Measurements from ENCODE around the gene ITLN1.
"Not testable (repeated sequence)": the region's sequence is repeated elsewhere in the genome, so short reads cannot be mapped to it uniquely, and the experiment has no call there.

The ITLN1 gene

GRCh38 chr1:160883581-160884513 lies 1.1 kb downstream of the ITLN1 start:
- DNase-seq: no peak

DNA sequence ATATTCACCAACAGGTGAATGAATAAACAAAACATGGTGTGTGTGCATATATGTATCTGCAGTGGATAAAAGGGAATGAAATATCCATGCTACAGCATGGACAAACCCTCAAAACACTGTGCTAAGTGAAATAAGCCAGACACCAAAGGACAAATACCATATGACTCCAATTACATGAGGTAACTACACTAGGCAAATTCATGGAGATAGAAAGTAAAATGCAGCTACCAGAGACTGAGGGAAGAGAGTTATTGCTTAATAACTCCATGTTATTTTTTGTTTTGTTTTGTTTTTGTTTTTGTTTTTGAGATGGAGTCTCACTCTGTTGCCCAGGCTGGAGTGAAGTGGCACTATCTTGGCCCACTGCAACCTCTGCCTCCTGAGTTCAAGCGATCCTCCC lies 2.4 kb downstream of the ITLN1 start:
- no peak for DNase-seq

DNA sequence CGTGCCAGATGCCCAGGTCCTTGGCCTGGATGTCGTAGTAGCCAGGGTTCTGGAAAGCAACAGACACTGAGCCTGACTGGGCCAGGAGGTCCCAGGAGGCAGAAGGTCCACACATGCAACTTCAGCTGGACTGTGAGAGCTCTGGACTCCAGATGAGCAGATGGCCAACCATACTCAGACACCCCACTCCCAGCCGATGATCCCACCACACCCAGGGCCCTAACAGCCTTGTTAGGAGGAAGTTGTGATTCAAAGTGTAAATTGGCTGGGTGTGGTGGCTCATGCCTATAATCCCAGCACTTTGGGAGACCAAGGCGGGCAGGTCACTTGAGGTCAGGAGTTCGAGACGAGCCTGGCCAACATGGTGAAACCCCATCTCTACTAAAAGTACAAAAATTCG lies 3.7 kb downstream of the ITLN1 start:
- not testable (repeated sequence) for DNase-seq

- no peak for DNase-seq
Measured at GRCh38 chr1:160880216-160880615, 4.8 kb downstream of the ITLN1 start.

GRCh38 chr1:160879056-160879455 lies 5.9 kb downstream of the ITLN1 start:
- no peak for DNase-seq

GRCh38 chr1:160877221-160877620 lies 7.8 kb downstream of the ITLN1 start:
- no peak for DNase-seq

GRCh38 chr1:160876311-160876710 lies 8.7 kb downstream of the ITLN1 start:
- DNase-seq: no peak

DNA sequence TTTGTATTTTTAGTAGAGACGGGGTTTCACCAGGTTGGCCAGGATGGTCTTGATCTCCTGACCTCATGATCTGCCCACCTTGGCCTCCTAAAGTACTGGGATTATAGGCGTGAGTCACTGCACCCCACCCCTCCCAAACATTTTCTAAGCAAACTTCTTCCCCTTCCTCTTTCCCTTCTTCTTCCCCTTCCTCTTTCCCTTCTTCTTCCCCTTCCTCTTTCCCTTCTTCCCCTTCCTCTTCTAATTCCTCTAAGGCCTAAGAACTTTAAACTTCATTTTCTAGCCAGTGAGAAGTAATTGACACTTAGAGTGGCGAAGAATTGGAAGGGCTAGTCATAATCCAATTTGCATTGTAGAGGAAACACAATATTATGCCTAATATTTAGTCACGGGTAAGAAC lies 9.4 kb downstream of the ITLN1 start:
- not testable (repeated sequence) for DNase-seq

DNA sequence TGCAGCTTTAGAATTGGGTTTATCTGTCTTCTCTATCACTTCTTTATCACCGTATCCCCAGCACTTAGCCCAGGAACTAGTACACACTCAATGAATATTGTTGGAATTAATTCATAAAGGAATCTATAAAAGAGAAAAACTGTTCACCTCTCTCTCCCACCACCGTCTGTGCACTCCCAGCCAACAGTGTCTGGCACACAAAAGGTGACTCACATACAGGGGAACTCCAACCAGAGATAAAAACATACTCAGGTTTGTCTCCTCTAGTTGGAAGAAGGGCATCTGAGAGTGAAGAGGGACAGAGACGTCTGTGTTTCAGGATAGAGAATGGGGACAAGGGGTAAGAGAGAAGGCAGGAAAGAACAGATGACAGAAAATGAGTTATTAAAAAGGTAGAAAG lies 10.0 kb downstream of the ITLN1 start:
- DNase-seq: no peak

DNA sequence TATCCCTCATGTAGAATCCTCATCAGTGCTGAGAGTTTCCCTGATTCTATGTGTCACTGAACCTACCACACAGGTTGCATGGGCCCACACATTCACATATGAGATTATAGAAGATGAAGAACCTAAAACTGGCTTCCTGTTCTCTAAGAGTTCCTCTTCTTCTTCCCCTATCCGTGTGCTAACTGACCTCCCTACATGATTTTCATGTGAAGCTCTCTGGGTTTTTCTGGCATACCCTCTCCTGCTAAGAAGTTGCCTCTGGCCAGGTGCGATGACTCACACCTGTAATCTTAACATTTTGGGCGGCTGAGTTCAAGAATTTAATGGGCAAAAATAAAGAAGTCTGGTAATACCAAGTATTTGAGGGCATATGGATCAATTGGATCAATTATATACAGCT lies 16.8 kb downstream of the ITLN1 start:
- no peak for DNase-seq

GRCh38 chr1:160867651-160868050 lies 17.3 kb downstream of the ITLN1 start:
- not testable (repeated sequence) for DNase-seq

DNA sequence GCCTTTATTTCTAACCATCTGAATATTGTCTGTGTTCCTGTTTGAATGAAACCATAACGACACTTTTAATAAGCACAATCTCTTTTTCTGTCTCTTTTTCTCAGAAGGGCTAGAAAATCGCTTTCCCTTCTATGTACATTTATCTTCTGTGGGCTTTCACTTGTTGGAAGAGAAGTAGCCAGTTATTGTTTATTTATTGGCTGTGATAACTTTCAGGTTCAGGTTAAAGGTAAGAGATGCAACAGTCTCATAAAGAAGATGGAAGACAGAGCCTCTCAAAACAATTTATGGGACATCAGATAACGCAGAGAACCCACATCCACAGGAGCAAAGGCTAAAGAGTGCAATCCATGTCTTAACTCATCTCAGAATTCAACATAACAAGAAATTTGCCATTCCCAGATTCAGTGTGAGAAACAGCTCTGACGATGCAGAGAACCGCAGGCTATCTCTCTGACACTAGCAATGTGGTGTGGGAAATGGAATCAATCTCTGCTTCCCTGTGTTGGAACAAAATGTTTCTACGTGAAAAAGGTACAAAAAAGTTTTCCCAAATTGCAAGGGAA lies 18.2 kb downstream of the ITLN1 start:
- DNase-seq: no peak

DNA sequence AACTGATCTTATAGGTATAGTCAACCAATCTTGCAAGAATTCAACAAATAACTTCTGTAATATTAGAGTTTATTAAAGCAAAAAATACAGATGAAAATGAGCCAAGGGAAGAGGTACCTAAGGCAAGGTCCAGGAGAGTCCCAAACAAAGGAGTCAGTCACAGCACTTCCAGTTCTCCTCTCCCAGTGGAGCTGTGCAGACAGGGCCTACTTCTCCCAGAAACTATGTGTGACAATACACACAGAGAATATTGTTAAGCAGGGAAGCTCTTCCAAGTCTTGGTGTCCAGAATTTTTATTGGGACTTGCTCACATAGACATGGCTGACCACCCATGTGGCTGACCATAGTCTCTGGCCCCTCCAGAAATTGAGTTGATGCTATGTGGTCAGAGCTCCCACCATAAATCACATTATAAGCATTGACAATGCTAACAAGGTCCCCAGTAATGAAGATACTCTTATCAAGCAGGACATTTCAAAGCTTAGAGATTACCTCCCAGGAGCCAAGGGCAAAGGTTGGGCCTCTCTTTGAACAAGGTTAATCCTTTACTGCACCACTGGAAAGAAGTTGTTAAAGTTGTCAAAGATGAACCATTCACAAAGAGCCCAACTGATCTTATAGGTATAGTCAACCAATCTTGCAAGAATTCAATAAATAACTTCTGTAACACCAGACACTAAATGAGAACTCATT lies 18.8 kb downstream of the ITLN1 start:
- no peak for DNase-seq

- no peak for DNase-seq
Measured at GRCh38 chr1:160865337-160865736, 19.6 kb downstream of the ITLN1 start.

DNA sequence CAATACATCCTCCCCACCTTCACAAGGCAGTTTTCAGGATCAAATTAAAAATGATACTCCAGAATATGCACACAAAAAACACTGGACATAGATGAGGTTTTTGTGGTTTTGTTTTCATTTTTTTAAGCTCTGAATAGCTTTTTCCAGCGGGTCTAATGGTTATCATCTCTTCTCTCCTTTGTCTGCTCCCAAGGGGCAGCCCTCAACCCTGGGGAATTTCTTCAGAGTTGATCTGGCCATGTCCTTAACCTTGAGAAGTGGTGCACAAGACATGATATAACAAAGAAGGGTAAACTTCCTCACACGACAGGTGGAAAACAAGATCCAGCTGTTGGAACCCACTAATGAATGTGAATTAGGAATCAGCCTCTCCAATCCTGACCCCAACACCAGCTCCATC lies 20.8 kb downstream of the ITLN1 start:
- no peak for DNase-seq

DNA sequence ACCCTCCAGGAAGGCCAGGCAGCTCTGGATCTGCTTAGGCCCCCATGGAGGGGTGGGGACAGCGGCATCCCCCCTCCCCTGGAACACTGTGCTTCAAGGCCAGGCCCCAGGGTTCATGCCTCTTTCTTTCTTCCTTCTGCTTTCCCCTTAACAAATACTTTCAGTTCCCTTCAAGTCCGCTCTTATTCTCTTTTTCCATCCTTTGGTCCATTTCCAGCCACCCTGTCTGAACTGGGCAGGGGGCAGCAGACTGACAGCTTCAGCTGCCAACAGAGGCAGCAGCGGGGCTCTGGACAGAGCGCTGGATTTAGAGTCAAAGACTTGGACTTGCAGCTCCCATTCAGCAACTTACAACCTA lies 21.2 kb downstream of the ITLN1 start:
- peak in 3 of 51 donors; percentile 1 to 6 (median 4) for DNase-seq

DNA sequence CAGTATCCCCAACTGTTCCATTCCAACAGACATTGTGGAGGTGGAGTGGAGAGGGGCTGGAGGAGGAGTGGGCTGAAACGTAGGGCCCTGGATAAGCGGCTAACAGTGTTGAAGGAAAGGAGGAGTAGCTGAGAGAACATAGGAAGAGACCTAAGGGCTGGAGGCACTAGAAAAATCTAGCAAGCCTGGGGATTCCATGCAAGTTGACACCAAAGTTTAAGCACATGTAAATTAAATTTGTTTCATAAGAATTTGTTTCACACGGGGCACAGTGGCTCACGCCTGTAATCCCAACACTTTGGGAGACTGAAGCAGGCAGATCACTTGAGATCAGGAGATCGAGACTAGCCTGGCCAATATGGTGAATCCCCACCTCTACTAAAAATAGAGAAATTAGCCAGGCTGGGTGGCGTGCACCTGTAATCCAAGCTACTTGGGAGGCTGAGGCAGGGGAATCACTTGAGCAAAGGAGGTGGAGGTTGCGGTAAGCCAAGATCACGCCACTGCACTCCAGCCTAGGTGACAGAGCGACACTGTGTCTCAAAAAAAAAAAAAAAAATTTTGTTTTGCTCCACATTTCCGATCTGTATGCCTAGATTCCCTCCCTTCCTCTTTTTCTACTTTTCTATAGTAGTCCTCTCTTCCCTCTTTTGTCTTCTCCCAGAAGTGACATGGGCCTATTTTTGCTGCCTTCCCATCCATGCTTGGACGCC lies 21.8 kb downstream of the ITLN1 start:
- DNase-seq: no peak

DNA sequence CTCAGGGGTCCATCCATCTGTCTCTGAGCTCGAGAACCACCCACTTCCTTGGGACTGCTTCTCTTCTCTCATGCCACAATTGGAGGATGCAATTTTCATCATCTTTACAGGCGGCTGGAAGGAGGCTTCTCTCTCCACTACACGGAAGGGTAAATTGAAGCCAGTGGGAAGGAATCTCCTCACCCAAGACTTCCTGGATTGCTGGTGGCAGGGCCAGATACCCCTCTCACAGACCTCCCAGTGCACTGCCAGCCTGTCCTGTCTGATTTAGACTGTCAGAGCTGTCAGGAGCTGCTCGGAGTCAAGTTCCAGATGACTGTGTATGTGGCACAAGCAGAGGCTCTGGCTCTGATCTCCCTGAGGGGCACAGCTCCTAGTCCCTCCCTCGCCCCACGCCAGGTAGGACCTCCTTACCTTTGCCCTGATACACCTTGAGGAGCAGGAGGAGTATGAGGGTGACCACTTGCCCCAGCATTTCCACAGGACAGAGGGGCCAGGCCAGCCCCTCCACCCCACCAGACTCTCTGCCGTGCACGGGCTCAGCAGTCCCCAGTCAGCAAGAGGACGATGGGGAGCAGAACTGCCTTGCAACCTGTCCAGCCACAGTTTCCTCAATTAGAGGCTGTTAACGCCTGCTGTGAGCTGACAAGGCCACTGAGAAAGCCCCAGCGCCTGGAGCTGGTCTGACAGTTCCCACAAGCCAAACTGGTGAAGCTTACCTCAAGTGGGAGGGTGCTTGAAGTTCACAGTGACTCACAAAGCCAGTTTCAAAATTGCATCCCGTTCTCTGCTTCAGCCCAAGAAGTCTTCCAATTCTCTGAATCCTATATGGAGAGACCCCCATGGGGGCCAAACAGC lies 22.5 kb downstream of the ITLN1 start, which contains the start of gene CD244:
Gene CD244 (minus strand): TSS at position 685 of the 858 bp plus-strand sequence. CDS start 210 bp downstream, at position 475.
- peak in 8 of 51 donors; percentile 6 to 41 (median 9) for DNase-seq

- no peak for DNase-seq
Measured at GRCh38 chr1:160860840-160861505, 24.0 kb downstream of the ITLN1 start.

DNA sequence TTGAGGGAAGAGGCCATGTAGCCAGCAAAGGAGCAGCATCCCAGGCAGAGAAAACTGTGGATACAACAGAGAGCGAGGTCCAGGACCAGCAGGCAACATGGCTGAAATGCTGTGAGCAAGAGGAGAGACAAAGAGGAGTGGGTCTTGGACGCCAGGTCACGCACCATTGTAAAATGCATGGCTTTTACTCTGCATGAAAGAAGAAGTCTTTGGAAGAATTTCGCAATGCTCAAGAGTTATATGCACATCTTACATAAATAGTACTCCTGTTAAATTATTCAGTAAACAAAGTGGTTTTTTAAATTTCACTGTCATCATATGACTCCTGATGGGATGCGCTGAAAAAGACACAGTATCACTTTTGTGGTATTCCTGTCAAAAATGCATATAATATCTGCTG lies 25.8 kb downstream of the ITLN1 start:
- DNase-seq: no peak
